HepG2 (cell line): ENCODE data around the gene LGALS8. TPM values are rescaled to one million over a fixed set of nuclear protein-coding genes. Genes with fewer than 3 reads are reported as not detected.

Experiments
- ATAC-seq: fragments of 200-7000 bp; cut with Tn5 transposase; 3 replicates; pipeline ENCODE4 v1.9.1; 2020; ENCODE audit warnings: mild to moderate bottlenecking, moderate library complexity
- BruUV-seq: library from RNA; stranded (reverse); fragments of 400-500 nt; replicated peaks from 2 replicates; lab custom pipeline; 2021; lab: Mats Ljungman, UMichigan
- CTCF ChIA-PET: fragments of 300-600 bp; formaldehyde crosslinking; extraction: SDS; loops from one replicate; lab custom pipeline; 2021; ENCODE audit warnings: low total read pairs, inconsistent platforms, low intra/inter-chr PET ratio; lab: Yijun Ruan, JAX
- POLR2A ChIA-PET: fragments of 350-600 bp; sonication (Branson Sonifier 250); formaldehyde crosslinking; loops from one replicate; lab custom pipeline; 2020; ENCODE audit warnings: antibody characterized with exemption, inconsistent platforms; lab: Yijun Ruan, JAX
- DNase-seq: peaks from one replicate; pipeline ENCODE4 v3.0.0-alpha.2; 2015; ENCODE audit warnings: low spot score
- FAIRE-seq: peaks from 3 replicates; lab custom pipeline; 2011; peaks lifted over from hg19 to GRCh38; lab: Jason Lieb, UNC
- H2AFZ ChIP-seq: one replicate; pipeline ENCODE4 v1.6.1; 2011; ENCODE audit warnings: low read length, inconsistent platforms
- H3K27ac ChIP-seq: fragments of 300-600 bp; 3 replicates; pipeline ENCODE4 v1.8.0; 2011; ENCODE audit warnings: mixed run types, mild to moderate bottlenecking, mixed read lengths, low read length, inconsistent platforms; ENCODE audit not compliant: insufficient read depth; ENCODE audit errors: extremely low read length
- H3K27me3 ChIP-seq, 2 experiments: fragments of 200-600 bp in 1 of 2; 2 replicates in 1 of 2; 3 replicates in 1 of 2; pipeline versions ENCODE4 v1.6.0 to v1.8.0; 2011; ENCODE audit warnings: low read length in 2 of 2, mild to moderate bottlenecking in 2 of 2, moderate library complexity in 2 of 2, inconsistent platforms in 1 of 2; ENCODE audit not compliant: insufficient read depth in 2 of 2, control insufficient read depth in 1 of 2
- H3K36me3 ChIP-seq, 2 experiments: fragments of 200-600 bp in 1 of 2; replicated peaks in 1 of 2; 2 replicates in 1 of 2; 3 replicates in 1 of 2; pipeline versions ENCODE4 v1.5.1 to v1.8.0; 2011; ENCODE audit warnings: low read length in 2 of 2, inconsistent platforms in 1 of 2; ENCODE audit not compliant: insufficient read depth in 2 of 2, control insufficient read depth in 1 of 2
- H3K4me1 ChIP-seq: 2 replicates; pipeline ENCODE4 v1.5.1; 2012; ENCODE audit warnings: low read length, inconsistent platforms; ENCODE audit not compliant: insufficient read depth
- H3K4me2 ChIP-seq: 2 replicates; pipeline ENCODE4 v1.6.0; 2011; ENCODE audit warnings: low read depth, low read length, inconsistent platforms
- H3K4me3 ChIP-seq, 3 experiments: fragments of 200-600 bp in 1 of 3; sonication (generic), shearing (Covaris generic) in 1 of 3; replicated peaks in 1 of 3; 2 replicates each; pipeline ENCODE4 v1.5.1; 2011 to 2016; ENCODE audit warnings: low read length in 3 of 3, inconsistent platforms in 2 of 3, low read depth in 2 of 3, mild to moderate bottlenecking in 2 of 3, control low read depth in 1 of 3, mixed read lengths in 1 of 3; ENCODE audit not compliant: insufficient read depth in 1 of 3
- H3K79me2 ChIP-seq: one replicate; pipeline ENCODE4 v1.6.1; 2011; ENCODE audit warnings: low read length, inconsistent platforms; ENCODE audit not compliant: insufficient read depth
- H3K9ac ChIP-seq: 2 replicates; pipeline ENCODE4 v1.6.0; 2011; ENCODE audit warnings: mild to moderate bottlenecking, low read depth, low read length, inconsistent platforms; ENCODE audit not compliant: insufficient read depth
- H3K9me3 ChIP-seq: 2 replicates; pipeline ENCODE4 v1.5.1; 2012; ENCODE audit warnings: mild to moderate bottlenecking, low read length
- H4K20me1 ChIP-seq: 2 replicates; pipeline ENCODE4 v1.6.0; 2011; ENCODE audit warnings: inconsistent platforms, mild to moderate bottlenecking, low read length, moderate library complexity; ENCODE audit not compliant: insufficient read depth
- ERF ChIP-seq: IDR thresholded peaks from 2 replicates; pipeline ENCODE4 v1.6.1; 2018; ENCODE audit warnings: missing biosample characterization, missing genetic modification reagents
- GPN1 ChIP-seq: sonication (generic); formaldehyde crosslinking; IDR thresholded peaks from 2 replicates; pipeline ENCODE4 v1.5.1; 2020; ENCODE audit warnings: missing genetic modification reagents, borderline replicate concordance
- MTA3 ChIP-seq: sonication (generic); formaldehyde crosslinking; IDR thresholded peaks from 2 replicates; pipeline ENCODE4 v1.4.0; 2020; ENCODE audit warnings: missing genetic modification reagents
- ZNF30 ChIP-seq: sonication (generic); formaldehyde crosslinking; IDR thresholded peaks from 2 replicates; pipeline ENCODE4 v1.5.0; 2020; ENCODE audit warnings: mild to moderate bottlenecking, missing genetic modification reagents
- ZNF564 ChIP-seq: sonication (generic); formaldehyde crosslinking; IDR thresholded peaks from 2 replicates; pipeline ENCODE4 v1.8.1; 2023; ENCODE audit warnings: mild to moderate bottlenecking, missing genetic modification reagents
- ZNF572 ChIP-seq: sonication (generic); formaldehyde crosslinking; IDR thresholded peaks from 2 replicates; pipeline ENCODE4 v1.5.1; 2020; ENCODE audit warnings: mild to moderate bottlenecking, missing genetic modification reagents
- ZNF768 ChIP-seq: sonication (generic); formaldehyde crosslinking; IDR thresholded peaks from 2 replicates; pipeline ENCODE4 v1.4.0; 2020; ENCODE audit warnings: missing genetic modification reagents
- ZNF879 ChIP-seq: sonication (generic); formaldehyde crosslinking; IDR thresholded peaks from 2 replicates; pipeline ENCODE4 v1.8.1; 2023; ENCODE audit warnings: missing genetic modification reagents
- WGBS: methylation state at CpG from one replicate; pipeline ENCODE4 v1.1.6; 2017; ENCODE audit warnings: low lambda C conversion rate; 5-methylcytosine and 5-hydroxymethylcytosine counted together
- in situ Hi-C: cut with HindIII; loops from 2 replicates; pipeline ENCODE4 v1.10.0; 2017; ENCODE audit warnings: low pct_unique_long_range_greater_than_20kb; ENCODE audit not compliant: extremely low pct_ligation_motif_present
- intact Hi-C: fragments of 100-400 bp; cut with micrococcal nuclease; formaldehyde crosslinking; loops from one replicate; pipeline ENCODE4 v1.10.0; 2022; ENCODE audit not compliant: unreplicated experiment
- polyA plus RNA-seq, 8 experiments: library from polyadenylated mRNA; depleted of rRNA in 3 of 8; stranded (reverse) in 7 of 8; unstranded in 1 of 8; fragments of >200 nt; fragmentation: Illumina TruSeq in 4 of 8; extraction: Trizol in 4 of 8; gene quantifications; 2 replicates each; pipeline versions ENCODE4 v1.2.1 to v1.2.3, GENCODE V29; 2011 to 2016; ENCODE audit warnings: low read depth in 4 of 8, missing spikeins in 1 of 8, mixed read lengths in 1 of 8; ENCODE audit not compliant: insufficient read depth in 1 of 8
- total RNA-seq, 5 experiments: library from RNA; depleted of rRNA; stranded (reverse); fragments of >200 nt; fragmentation: Illumina TruSeq; extraction: Trizol; gene quantifications; 2 replicates each; pipeline ENCODE4 v1.2.3, GENCODE V29; 2016; ENCODE audit warnings: low read depth in 1 of 5
- TF ChIP-seq, protein P1 (sequence below): sonication (generic); formaldehyde crosslinking; IDR thresholded peaks from 2 replicates; pipeline ENCODE4 v1.8.0; 2022; ENCODE audit warnings: mild to moderate bottlenecking, missing genetic modification reagents, moderate library complexity
- TF ChIP-seq, protein P2 (sequence below): sonication (generic); formaldehyde crosslinking; IDR thresholded peaks from 2 replicates; pipeline ENCODE4 v1.5.0; 2020; ENCODE audit warnings: missing genetic modification reagents

The LGALS8 gene
- total and polyA plus RNA-seq, 2 of the 13 experiments (the other 11 are each of a cell fraction or from before 2014, with no cell fraction given) = 29.3 to 185 TPM

- Histone ChIP-seq H3K4me2 (no peak overlapping the region), H2AFZ (no peak overlapping the region), H3K4me3 (no peak overlapping the region), H3K36me3 (no peaks in the 10 kb centered on the region), H3K27ac (no peak overlapping the region), H3K4me1 (peaks cover 72% of the 10 kb centered on the region), H3K9me3 (no peaks in the 10 kb centered on the region), H3K79me2 (no peaks in the 10 kb centered on the region), H3K9ac (no peak overlapping the region), H4K20me1 (no peaks in the 10 kb centered on the region), H3K27me3 (no peaks in the 10 kb centered on the region)
- intact Hi-C loops = no loop called here
- no TSS peak for BruUV-seq
- DNase-seq = no peak
- ATAC-seq = no peak
- CTCF ChIA-PET = no interaction called here
- in situ Hi-C loops = no loop called here
- POLR2A ChIA-PET = interaction anchor here (0.9 to 1.3 kb wide), 2 partner anchors 14 to 17 kb away, joined by 3 to 4 read pairs; partner anchors contain the start of gene LGALS8
- TF ChIP-seq, protein P1, sequence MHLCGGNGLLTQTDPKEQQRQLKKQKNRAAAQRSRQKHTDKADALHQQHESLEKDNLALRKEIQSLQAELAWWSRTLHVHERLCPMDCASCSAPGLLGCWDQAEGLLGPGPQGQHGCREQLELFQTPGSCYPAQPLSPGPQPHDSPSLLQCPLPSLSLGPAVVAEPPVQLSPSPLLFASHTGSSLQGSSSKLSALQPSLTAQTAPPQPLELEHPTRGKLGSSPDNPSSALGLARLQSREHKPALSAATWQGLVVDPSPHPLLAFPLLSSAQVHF (CRISPR knock-in tag) = no peak
- TF ChIP-seq GPN1 (CRISPR knock-in tag) = no peak
- no peak for TF ChIP-seq ZNF572 (CRISPR knock-in tag)
- no peak for TF ChIP-seq ERF (CRISPR knock-in tag)
- 77% methylated on average over 1 of the region's 1 CpG for WGBS
- no peak for FAIRE-seq
Observed at GRCh38 chr1:236509203-236509602, 14.6 kb upstream of the LGALS8 start.

DNA sequence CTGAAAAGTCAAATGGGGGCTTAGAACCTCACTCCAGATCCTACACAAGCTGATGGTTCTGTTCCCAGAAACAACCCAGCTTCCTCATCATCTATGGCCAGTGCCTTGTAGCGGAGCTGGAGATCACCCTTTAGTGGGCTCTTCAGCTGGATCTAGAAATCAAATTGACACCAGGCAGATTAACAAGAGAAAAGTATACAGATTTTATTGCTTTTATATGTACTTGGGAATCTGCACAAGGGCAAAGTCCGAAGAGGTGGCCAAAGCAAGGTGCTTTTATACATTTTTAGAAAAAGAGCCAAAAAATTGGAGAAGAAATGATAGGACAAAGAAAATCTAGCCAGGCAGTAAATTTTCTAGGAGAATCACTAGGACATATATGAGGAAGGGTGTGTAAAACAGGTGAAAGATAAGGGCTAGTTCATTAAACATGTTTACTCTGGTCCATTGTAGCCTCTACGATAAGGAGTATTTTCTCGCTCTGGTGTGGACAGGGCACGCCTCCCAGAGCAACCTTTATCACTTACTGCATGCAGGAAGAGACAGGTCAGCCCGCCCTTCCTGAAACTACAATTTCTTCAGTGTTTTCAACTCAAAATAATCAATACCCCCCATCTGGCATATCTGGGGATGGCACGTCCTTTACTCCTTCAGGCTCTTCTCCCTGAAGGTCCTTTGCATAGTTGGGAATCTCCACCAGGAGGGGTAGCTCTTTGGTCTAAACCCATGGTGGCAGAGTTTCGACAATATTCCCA lies 14.0 kb upstream of the LGALS8 start:
- no peak overlapping the region for H3K4me3 ChIP-seq
- in situ Hi-C loops = no loop called here
- H3K27ac ChIP-seq = no peak overlapping the region
- TF ChIP-seq ZNF564 (CRISPR knock-in tag) (no peak), ZNF879 (CRISPR knock-in tag) (no peak), ZNF768 (CRISPR knock-in tag) (no peak), MTA3 (CRISPR knock-in tag) (no peak), ZNF30 (no peak)
- TF ChIP-seq, protein P2, sequence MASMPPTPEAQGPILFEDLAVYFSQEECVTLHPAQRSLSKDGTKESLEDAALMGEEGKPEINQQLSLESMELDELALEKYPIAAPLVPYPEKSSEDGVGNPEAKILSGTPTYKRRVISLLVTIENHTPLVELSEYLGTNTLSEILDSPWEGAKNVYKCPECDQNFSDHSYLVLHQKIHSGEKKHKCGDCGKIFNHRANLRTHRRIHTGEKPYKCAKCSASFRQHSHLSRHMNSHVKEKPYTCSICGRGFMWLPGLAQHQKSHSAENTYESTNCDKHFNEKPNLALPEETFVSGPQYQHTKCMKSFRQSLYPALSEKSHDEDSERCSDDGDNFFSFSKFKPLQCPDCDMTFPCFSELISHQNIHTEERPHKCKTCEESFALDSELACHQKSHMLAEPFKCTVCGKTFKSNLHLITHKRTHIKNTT (CRISPR knock-in tag) = no peak
- TF ChIP-seq, all 625 proteins: peak for 0
- H3K27me3 ChIP-seq = no peaks in the 10 kb centered on the region
- H3K9ac ChIP-seq = no peak overlapping the region
- ATAC-seq (peak; percentile 47; the same call in 1 of the 3 replicates), FAIRE-seq (no peak), DNase-seq (no peak)
- H3K4me1 ChIP-seq = peaks cover 72% of the 10 kb centered on the region
- no peak overlapping the region for H3K4me2 ChIP-seq
- H3K9me3 ChIP-seq = no peaks in the 10 kb centered on the region
- no peaks in the 10 kb centered on the region for H3K79me2 ChIP-seq
- no peaks in the 10 kb centered on the region for H4K20me1 ChIP-seq
- H2AFZ ChIP-seq = no peak overlapping the region
- POLR2A ChIA-PET = interaction anchor here (0.9 to 1.3 kb wide), 2 partner anchors 14 to 18 kb away, joined by 3 to 4 read pairs; partner anchors contain the start of gene LGALS8
- intact Hi-C loops = no loop called here
- BruUV-seq = no TSS peak
- no peaks in the 10 kb centered on the region for H3K36me3 ChIP-seq
- CTCF ChIA-PET = no interaction called here
- 96% methylated on average over 8 of the region's 8 CpGs for WGBS
